NCI-H460 (cell line): Measurements from ENCODE around the gene KIF26B. TPM values are rescaled to one million over a fixed set of nuclear protein-coding genes. Genes with fewer than 3 reads are reported as not detected.
"Not testable (repeated sequence)": the region's sequence is repeated elsewhere in the genome, so short reads cannot be mapped to it uniquely, and the experiment has no call there.

Experiments used
- DNase-seq: peaks from one replicate; pipeline ENCODE4 v3.0.0-alpha.2; 2016; ENCODE audit warnings: low read depth; ENCODE audit errors: extremely low read depth
- total RNA-seq: library from RNA; depleted of rRNA; stranded (reverse); fragments of >200 nt; shearing (Covaris generic); gene quantifications from 2 replicates; pipeline ENCODE4 v1.2.3, GENCODE V29; 2014

Gene KIF26B
- total RNA-seq, 1 experiment from 2014 or later, result 0.07 TPM

DNA sequence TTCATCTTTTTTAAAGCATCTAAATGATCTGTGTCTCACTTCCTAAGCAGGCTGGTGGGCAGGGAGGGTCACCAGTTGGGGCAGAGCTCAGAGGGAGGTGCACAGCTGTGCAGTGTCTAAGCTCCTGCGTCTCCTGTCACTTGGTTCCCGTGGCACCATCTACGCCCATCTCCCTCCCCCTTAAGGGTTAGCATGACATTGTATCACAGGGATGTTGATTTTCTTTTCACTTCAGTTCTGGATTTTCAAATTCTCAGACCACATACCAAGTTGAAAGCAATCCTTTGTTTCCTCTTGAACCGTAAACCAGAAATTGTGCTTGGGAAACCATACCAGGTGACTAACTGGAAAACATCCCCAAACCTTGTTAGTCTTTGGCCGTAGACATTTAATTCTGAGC is 187.0 kb downstream of the KIF26B start:
- DNase-seq, result no peak

DNA sequence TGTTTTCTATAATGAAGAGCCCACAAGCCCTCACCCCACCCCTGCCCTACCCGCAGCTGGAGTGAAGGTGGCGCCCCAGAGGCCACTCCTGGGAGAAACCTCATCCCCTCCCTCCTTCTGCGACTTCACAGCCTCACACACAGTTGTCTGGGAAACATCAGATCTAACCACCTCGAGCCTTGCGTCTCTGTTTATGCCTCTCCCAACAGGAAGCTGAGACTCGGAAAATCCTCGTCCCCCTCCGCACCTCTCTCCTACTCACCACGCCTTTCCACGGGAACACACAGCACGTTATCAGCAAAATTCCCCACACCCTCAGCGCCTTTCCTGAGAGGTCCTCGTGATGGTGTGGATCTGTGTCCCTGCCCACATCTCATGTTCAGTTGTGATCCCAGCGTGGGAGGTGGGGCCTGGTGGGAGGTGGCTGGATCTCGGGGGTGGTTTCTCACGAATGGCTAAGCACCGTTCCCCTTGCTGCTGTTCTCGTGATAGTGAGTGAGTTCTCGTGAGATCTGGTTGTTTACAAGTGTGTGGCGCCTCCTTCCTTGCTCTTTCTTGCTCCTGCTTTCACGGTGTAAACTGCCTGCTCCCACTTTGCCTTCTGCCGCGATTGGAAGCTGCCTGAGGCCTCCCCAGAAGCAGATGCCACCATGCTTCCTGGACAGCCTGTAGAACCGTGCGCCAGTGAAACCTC is 190.6 kb downstream of the KIF26B start:
- no peak for DNase-seq

DNA sequence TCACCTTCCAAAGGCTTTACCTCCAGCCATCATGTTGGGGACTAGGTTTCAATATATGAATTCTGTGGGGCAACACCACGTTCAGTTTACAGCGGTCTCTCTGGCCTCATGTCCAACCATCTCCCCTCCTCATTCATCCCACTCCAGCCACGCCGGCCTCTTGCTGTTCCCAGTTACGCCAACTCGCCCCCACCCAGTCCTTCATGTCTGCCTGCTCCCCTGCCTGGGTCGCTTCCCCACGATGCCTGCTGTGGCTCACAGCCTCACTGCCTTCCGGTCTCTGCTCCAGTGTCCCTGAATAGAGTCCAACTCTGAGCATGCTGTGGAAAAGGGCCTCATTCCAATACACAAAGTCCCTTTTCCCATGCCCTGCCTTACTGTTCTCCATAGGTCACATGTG is 193.8 kb downstream of the KIF26B start:
- no peak for DNase-seq

DNA sequence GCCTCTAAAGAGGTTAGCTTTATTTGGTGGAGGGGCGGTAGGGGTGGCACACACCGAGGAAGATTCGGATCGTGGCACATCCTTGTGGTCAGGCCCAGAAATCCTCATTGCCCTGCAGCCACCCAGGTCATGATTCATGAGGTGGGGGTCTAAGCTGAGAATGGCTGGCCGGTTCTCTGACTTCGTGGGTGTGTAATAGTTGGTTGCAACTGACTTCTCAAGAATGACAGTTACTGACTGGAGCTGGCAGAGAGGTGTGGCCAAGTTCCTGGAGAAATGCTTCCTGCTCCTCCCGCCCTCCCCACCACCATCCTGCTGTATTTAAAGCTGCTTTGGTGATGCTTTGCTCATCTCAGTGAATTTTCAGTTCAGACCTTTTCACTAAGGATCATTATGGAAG is 198.6 kb downstream of the KIF26B start:
- DNase-seq, result no peak

DNA sequence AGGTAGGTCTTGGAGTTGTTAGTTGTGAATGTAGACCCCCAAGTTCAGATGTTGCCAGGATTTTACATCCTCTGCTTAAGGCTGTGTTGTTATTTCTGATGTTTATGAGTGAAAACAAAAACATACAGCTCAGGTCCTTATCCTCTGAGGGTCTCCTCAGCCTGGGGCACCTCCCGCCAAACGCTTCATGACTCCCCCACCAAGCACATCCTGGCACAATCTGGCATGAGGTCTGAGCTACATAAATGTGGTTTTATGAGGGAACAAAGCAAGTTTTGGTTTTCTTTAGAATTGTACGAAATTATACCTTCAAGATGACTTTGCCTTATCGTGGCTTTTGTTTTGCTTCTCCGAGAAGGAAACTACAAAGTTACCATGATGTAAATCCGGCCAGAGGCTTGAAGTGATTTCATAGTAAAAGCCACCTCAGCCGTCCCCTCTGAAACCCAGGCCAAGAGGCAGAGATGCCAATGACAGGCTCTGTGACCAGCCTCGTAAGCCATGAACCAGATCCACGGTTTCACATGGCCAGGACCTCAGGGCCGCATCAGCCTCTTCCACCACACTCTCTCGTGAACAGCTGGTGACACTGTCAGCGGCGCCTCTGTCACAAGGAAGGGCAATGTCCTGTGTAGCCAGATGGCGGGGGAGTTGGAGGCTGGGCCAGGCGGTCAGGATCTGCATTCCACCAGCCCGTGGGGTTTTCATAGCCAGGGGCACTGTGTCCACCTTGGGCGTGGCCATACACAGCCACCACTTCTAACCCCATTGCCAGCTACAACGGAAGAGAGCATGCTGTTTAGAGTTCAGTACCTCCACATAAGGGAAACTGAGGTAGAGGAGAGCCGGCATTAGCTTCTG is 199.4 kb downstream of the KIF26B start:
- DNase-seq, result no peak

DNA sequence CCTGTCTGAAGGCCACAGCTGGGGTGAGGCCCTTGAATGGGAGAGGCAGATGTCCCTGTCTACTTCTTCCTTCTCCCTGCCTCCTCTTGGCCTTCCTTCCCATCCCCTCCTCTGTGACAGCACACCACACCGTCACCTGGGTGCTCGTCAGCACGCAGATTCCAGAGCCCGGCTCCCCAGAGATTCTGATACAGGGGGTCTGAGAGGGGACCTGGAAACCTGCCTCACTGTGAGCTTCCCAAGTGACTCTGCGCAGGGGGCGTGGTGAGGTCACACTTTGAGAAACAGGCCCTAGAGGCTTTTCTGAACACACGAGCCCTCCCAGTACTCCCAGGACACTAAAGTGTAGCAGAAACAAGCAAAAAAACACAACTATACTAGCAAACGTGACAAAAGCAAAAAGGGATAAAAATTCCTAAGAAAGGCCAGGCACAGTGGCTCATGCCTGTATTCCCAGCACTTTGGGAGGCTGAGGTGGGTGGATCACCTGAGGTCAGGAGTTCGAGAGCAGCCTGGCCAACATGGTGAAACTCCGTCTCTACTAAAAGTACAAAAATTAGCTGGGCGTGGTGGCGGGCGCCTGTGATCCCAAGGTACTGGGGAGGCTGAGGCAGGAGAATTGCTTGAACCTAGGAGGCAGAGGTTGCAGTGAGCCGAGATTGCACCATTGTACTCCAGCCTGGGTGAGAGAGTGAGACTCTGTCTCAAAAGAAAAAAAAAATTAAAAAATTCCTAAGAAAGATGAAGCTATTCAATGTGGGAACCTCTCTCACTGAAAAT is 201.3 kb downstream of the KIF26B start:
- not testable (repeated sequence) for DNase-seq

DNA sequence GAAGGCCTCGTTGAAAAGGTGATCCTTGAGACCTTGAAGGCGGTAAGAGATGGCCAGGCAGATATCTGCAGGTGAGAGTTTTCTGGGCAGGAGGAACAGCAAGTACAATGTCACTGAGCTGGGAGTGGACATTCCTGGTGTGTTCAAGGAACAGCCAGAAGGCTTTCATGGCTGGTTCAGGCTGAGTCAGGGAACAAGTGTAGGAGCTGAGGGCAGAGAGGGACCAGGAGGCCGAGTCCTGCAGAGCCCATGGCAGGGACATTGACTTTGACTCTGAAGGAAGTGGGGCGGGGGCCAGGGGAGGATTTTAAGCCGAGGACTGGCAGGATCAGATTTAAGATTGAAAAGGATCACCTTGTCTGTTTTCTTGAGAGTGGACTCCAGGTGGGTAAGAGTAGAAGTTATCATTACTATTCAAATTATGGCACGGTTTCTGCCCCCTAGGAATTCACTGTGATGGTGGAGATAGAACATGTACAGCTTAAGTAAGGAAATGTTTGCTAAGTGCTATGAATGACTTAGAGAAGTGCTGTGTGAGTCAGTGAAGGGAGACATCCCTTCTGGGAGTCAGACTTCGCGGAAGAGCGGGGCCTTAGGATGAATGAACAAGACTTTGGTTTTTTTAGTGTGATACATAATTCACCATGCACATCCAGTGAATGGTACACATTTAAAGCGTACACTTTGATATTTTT is 202.3 kb downstream of the KIF26B start:
- DNase-seq, result no peak

DNA sequence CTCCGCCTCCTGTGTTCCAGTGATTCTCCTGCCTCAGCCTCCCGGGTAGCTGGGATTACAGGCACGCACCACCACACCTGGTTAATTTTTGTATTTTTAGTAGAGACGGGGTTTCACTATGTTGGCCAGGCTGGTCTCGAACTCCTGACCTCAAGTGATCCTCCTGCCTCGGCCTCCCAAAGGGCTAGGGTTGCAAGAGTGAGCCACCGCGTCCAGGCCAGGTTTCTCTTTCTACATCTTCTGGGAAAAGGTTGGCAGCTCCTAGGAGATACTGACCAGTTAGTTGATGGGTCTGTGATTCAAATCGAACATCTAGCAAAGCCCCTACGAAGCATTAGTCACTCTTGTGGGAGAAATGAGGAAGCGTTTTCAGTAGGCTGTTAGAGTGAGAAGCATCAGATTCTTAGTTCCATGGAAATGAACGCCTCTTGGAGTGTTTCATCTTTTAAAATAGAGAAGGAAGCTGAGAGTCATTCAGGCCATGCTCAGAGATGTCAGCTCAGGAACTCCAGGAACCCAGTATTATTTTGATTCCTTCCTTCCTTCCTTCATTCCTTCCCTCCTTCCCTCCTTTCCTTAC is 204.4 kb downstream of the KIF26B start:
- DNase-seq, result not testable (repeated sequence)

DNA sequence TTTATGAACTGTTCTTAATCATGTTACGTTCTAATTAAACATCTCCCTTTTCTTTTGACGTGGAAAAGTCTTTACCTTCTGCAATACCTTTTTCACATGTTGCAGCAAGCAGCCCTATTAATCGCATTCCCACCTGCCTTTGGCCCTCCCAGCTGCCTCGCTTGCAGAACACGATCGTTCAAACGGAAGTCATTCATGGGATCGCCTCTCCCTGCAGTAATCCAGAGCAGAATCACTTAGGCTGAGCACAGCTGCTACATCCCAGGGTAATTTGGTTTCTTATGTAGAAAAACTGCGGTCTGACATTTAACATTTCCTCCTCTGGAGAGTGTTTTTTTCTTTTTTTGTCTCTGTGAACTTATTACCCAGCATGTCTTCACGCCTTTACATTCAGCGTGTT is 206.3 kb downstream of the KIF26B start:
- DNase-seq, result no peak

DNA sequence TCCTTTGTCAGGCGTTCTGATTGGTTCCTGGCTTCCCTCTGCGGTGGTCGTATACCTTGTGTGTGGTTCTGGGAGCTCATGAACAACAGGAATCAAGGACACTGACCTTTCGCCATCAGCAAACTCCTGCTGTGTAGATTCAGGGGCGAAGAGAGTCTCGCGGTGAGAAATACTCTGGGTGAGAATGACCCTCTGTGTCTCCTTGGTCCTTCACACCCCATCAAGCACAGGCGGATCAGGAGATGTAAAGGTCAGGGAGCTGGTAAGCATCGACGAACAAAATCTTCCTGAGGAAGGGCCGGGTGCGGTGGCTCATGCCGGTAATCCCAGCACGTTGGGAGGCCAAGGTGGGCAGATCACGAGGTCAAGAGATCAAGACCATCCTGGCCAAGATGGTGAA is 207.2 kb downstream of the KIF26B start:
- no peak for DNase-seq

DNA sequence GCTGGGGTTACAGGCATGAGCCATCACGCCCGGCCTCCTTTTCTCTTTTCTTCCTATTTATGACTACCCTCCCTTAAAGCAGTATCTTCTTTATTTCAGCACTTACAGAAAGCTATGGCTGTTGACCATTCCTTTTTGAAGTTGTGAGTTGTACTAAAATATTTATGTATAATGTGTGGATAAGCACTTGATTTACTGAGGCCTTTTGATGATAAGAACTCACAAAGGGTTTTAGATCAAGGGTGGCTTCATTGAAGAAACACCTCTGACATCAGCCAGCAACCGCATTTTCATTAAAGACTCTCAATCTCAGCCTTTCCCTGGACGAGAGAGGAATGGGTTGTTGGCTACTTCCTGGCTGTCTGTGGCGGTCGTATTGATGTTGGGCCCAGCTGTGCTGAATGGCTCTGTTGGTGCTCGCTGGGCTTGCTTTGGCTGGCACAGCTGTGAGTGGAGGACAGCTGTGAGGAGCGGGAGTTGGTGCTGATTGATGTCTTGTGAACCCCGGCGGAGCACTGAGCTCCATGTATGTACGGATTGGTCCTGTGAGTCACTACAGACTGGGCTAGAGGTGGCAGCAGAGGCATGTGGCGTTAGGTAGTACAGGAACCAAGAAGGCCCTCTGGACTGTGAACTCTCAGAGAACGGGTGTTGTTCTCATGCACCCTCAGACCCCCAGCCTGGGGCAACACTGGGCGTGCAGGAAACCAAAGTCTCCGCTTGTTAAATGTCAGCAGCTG is 208.8 kb downstream of the KIF26B start:
- DNase-seq, result no peak

DNA sequence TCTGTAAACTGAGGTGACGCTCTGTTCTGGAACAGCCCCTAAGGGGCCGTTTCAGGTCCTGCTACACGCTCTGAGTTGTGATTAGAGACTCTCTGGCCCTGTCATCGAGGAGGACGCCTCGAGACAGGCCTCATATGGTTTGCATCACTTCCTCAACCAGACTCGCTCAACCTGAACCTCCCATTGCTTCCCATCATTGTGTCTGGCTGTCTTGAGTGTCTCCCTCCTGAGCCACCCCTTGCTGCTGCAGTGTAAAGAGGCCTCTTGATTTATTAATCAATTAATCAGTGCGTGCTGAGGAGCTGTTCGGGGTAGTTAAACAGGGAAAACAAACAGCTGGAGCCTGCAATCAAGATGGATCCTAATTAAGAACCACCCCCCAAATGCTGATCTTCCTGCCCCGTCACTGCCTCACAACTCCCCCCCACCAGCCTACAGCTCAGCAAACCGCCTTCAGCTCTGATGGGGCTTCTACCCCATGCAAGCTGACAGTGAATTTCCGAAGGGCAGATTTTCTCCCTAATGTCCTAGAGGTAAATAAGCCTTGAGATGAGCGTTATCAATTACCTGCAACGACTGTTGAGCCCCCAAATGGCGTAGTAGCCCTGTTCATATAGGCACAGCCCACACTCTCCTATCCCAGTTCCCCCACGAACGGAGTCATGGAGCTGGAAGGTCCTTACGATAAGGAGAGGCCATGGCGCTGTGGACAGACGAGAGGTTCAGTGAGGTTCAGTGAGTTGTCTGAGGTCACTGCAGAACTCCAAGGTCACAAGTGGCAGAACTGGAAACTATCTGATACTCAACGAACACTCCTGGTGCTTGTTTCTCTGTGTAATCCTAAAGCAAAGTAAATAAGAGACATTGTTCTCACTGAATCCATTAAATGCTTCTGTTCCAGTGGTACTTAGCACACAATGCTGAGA is 210.6 kb downstream of the KIF26B start:
- DNase-seq, result no peak

DNA sequence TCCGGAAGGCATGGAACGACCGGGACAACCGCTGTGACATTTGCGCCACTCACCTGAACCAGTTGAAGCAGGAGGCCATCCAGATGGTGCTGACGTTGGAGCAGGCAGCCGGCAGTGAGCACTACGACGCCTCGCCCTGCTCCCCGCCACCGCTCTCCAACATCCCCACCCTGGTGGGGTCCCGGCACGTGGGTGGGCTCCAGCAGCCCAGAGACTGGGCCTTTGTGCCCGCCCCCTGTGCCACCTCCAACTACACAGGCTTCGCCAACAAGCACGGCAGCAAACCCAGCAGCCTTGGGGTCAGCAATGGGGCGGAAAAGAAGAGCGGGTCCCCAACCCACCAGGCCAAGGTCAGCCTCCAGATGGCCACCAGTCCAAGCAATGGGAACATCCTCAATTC is 212.1 kb downstream of the KIF26B start:
- no peak for DNase-seq

DNA sequence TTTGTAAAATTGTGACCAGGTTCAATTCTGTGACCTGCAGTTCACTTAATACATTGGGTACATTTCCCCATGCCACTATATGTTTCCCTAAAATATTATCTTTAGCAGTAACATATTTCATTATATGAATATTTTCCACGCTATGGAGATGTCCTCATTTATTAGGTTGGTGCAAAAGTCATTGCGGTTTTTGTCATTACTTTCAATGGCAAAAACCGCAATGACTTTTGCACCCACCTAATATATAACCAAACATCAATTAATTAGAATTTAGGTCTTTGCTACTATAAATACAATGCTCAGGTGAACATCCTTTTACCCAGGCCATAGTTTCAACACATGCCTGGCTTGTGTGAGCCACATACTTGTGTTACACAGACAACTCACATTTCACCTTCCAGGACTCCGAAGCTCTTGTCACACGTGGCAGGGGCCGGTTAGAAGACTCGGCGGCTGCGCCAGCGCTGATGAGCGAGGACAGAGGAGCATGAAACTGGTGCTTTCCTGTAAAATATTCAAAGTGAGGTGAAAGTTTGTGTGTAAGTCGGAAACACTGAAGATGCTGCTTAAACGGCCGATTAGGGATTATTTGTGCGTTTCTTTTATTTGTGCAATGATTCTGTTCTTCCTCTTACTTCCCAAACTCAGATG is 215.5 kb downstream of the KIF26B start:
- no peak for DNase-seq

DNA sequence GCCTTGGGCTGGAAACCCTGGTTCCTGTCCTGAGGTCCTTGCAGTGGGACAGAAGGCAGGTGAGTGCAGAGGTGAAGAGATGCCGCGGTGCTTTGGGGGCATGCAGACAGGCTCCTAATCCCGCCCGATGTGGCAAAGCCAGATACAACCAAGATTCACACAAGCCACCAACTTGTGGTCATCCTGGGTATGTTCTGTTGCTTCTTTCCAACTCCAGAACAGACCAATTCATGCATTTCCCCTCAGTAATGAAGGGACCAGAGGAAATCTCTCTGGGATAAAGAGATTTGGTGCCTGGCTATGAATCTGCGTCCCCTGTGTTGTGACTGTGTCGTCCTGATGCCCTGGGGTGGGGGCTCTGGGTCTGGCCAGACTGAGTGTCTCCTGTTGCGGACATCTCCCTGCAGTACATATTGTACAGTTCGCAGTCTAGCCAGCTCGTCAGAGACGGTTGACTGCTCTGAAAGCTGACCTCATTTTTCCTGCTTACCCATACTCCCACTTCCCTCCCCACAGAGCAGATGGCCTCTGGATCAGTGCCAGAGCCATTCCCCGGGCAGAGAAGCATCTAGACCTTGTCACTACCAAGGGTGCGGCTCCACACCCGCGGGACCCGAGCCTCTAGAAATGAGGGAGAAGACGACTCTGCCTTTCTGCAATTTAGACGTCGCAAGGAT is 216.3 kb downstream of the KIF26B start:
- DNase-seq, result no peak

DNA sequence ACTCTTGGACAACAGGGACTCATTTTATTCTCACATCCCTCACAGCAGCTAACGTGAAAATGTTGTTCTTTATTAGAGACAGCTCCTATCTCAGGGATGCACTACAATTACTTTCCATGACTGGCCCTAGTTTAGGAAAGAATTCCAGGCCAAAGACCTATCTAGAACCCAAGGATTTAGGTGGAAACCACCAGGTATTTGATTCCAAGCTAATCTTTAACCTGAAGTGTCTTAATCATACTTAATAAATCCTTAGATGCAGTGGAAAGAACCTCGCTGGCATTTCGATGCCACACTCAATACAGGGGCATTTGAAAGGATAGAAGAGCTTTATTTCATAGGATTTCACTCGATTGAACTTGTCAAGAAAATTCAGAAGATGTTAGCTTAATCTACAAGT is 218.3 kb downstream of the KIF26B start:
- DNase-seq, result no peak

DNA sequence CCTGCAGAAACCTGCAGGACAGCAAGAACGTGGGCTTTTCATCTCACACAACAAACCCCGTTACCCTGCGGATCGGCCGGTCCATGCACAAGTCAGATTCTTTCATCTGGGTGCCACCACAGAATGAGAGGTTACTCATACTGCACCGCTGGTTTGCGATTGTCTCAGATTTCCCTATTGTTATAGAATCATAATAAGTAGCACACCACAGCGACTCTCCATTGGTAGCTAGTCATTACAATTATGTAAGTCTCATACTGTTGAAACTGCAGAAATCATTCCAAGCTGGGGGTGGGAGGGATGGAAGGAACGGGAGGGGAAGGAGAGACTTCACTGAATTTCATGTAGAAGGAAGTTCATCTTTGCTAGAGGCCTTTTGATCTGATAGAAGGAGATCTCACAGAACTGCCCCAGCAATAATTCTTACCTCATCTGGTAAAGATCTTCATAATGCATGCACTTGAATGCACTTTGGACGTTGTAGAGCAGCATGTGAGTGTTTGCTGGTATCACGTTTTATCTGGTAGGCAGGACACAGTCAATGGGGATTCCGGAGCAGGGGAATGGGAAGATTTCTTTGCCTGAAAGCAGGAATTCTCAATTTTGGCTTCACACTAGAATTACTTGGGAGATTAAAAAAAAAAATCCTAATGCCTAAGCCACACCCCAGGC is 221.1 kb downstream of the KIF26B start:
- DNase-seq, result no peak
